Small intestine (tissue), 7 donors: ENCODE data around the gene MBD5. TPM values are rescaled to one million over a fixed set of nuclear protein-coding genes. Genes with fewer than 3 reads are reported as not detected.

ENCODE experiments used
- DNase-seq, 2 donors: peaks; one replicate each; pipeline versions ENCODE4 v3.0.0 to v3.0.0-alpha.2; 2013
- FAIRE-seq: peaks from 2 replicates; lab custom pipeline; 2012; peaks lifted over from hg19 to GRCh38; lab: Jason Lieb, UNC
- H3K27ac ChIP-seq, 3 donors: one replicate each; pipeline ENCODE4 v1.5.1; 2013; ENCODE audit warnings: low read length in 2 of 3, mild to moderate bottlenecking in 2 of 3, control low read depth in 1 of 3, inconsistent platforms in 1 of 3, low read depth in 1 of 3, moderate library complexity in 1 of 3
- H3K27me3 ChIP-seq, 3 donors: one replicate each; pipeline ENCODE4 v1.6.1; 2013; ENCODE audit warnings: low read length in 3 of 3, inconsistent platforms in 1 of 3; ENCODE audit not compliant: control insufficient read depth in 3 of 3, insufficient read depth in 3 of 3
- H3K36me3 ChIP-seq, 3 donors: one replicate each; pipeline ENCODE4 v1.6.1; 2013; ENCODE audit warnings: low read length in 3 of 3, inconsistent platforms in 1 of 3, low read depth in 1 of 3, mild to moderate bottlenecking in 1 of 3, moderate library complexity in 1 of 3; ENCODE audit not compliant: control insufficient read depth in 3 of 3, insufficient read depth in 2 of 3
- H3K4me1 ChIP-seq, 3 donors: one replicate each; pipeline ENCODE4 v1.6.1; 2013; ENCODE audit warnings: low read length in 2 of 3, inconsistent platforms in 1 of 3, low read depth in 1 of 3, mild to moderate bottlenecking in 1 of 3, moderate library complexity in 1 of 3; ENCODE audit not compliant: control insufficient read depth in 3 of 3, insufficient read depth in 2 of 3
- H3K4me3 ChIP-seq, 3 donors: one replicate each; pipeline ENCODE4 v1.5.1; 2013; ENCODE audit warnings: low read length in 3 of 3, control low read depth in 1 of 3, inconsistent platforms in 1 of 3, low read depth in 1 of 3, mild to moderate bottlenecking in 1 of 3, moderate library complexity in 1 of 3
- H3K9me3 ChIP-seq, 2 donors: one replicate each; pipeline ENCODE4 v1.6.1; 2013; ENCODE audit warnings: low read depth in 1 of 2, low read length in 1 of 2; ENCODE audit not compliant: control insufficient read depth in 2 of 2, insufficient read depth in 1 of 2
- WGBS, 3 donors: extraction: QIAGEN DNeasy Blood & Tissue Kit; methylation state at CpG; one replicate each; pipeline ENCODE4 v1.1.7; 2013; 5-methylcytosine and 5-hydroxymethylcytosine counted together
- polyA plus RNA-seq, 4 donors: library from polyadenylated mRNA; stranded (reverse) in 3 of 4; unstranded in 1 of 4; fragments of 200-250 nt in 3 of 4; fragments of 120-200 nt in 1 of 4; gene quantifications; one replicate each; pipeline versions ENCODE4 v1.2.1 to v1.2.3, GENCODE V29; 2013
- donor health status: healthy with polysubstance abuse.
- donor health status: control.
- donor health status: control.
- donor health status: Bipolar disorder and iron deficiency.
- donor health status: healthy.

Gene MBD5
- polyA plus RNA-seq, 4 donors = 2.7 to 19.2 (median 4.7) TPM

DNA sequence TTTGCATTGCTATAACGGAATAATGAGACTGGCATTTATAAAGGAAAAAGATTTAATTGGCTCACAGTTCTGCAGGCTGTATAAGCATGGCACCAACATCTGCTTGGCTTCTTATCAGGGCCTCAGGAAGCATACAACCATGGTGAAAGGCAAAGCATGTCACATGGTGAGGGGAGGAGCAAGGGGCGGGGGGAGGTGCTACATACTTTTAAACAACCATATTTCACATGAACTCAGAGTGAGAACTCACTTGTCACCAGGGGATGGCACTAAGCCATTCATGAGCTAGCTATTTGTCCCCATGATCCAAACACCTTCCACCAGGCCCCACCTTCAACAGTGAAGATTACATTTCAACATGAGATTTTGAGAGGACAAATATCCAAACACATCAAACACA lies 188.7 kb downstream of the MBD5 start:
- Histone ChIP-seq H3K4me3 (no peak overlapping the region), H3K36me3 (peaks cover 0 to 6% (median 0%) of the 10 kb centered on the region in 3 donors), H3K9me3 (no peaks in the 10 kb centered on the region), H3K4me1 (peaks cover 0 to 3% (median 0%) of the 10 kb centered on the region in 3 donors), H3K27ac (no peak overlapping the region), H3K27me3 (no peaks in the 10 kb centered on the region)
- DNase-seq = peak in 1 of 2 donors; percentile 10
- WGBS, 3 donors = 96 to 99% (median 97%) methylated on average over 2 of the region's 2 CpGs
- no peak for FAIRE-seq

DNA sequence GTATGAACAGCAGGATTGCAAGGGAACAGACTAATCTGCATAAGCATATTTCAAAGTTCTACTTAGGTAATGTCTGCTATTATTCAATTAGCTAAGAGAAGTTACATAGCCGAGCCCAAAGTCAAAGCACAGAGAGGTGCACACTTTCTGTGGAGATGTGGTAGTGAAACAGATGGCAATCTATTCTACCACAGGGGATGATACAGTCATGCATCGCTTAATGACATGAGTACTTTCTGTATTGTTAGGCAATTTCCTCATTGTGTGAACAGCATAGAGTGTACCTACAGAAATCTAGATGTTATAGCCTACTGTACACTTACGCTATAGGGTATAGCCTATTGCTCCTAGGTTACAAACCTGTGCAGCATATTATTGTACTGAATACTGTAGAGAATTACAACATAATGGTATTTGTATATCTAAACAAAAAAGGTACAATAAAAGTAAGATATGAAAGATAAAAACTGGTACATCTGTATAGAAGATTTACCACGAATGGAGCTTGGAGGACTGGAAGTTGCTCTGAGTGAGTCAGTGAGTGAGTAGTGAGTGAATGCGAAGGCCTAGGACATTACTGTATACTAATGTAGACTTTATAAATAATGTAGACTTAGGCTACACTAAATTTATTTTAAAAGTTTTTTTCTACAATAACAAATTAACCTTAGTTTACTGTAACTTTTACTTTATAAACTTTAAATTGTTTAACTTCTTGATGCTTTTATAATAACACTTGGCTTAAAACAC lies 197.6 kb downstream of the MBD5 start:
- no peaks in the 10 kb centered on the region for H3K27me3 ChIP-seq
- peak; percentile 51 for FAIRE-seq

DNA sequence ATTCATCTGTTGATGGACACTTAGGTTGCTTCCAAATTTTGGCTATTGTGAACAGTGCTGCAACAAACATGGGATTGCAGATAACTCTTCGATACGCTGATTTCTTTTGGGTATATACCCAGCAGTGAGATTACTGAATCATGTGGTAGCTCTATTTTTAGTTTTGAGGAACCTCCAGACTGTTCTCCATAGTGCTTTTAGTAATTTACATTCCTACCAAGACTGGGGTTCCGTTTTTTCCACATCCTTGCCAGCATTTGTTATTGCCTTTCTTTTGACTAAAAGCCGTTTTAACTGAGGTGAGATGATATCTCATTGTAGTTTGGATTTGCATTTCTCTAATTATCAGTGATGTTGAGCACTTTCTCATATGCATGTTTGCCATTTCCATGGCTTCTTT lies 200.3 kb downstream of the MBD5 start:
- WGBS, 3 donors = 94 to 96% (median 96%) methylated on average over 4 of the region's 4 CpGs
- Histone ChIP-seq H3K4me1 (no peaks in the 10 kb centered on the region), H3K27me3 (no peaks in the 10 kb centered on the region), H3K4me3 (no peak overlapping the region), H3K36me3 (peaks cover 0 to 2% (median 0%) of the 10 kb centered on the region in 3 donors), H3K9me3 (peaks cover 0 to 5% of the 10 kb centered on the region in 2 donors), H3K27ac (no peak overlapping the region)
- DNase-seq (no peak), FAIRE-seq (no peak)

More for the DNA sequence above, 197.6 kb downstream of the MBD5 start:
- H3K4me1 ChIP-seq = no peaks in the 10 kb centered on the region
- no peak overlapping the region for H3K4me3 ChIP-seq
- no peak for DNase-seq
- WGBS, 3 donors = 83 to 92% (median 92%) methylated on average over 5 of the region's 5 CpGs
- H3K36me3 ChIP-seq = peaks cover 0 to 2% (median 0%) of the 10 kb centered on the region in 3 donors
- no peaks in the 10 kb centered on the region for H3K9me3 ChIP-seq
- no peak overlapping the region for H3K27ac ChIP-seq

DNA sequence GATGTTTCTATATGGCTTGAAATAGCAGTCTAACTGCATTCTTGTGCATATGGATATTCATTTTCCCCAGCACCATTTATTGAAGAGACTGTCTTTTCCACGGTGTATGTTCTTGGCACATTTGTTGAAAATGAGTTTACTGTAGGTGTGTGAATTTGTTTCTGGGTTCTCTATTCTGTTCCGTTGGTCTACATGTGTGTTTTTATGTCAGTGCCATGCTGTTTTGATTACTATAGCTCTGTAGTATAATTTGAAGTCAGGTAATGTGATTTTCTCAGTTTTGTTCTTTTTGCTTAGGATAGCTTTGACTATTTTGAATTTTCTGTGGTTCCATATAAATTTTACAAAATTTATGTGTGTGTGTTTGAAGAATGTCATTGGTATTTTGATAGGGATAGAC lies 201.0 kb downstream of the MBD5 start:
- H3K9me3 ChIP-seq = peaks cover 0 to 5% of the 10 kb centered on the region in 2 donors
- no peak overlapping the region for H3K4me3 ChIP-seq
- no peaks in the 10 kb centered on the region for H3K27me3 ChIP-seq
- DNase-seq (no peak), FAIRE-seq (no peak)
- 95 to 97% (median 96%) methylated on average over 2 of the region's 2 CpGs for WGBS, 3 donors
- H3K36me3 ChIP-seq = peaks cover 0 to 2% (median 0%) of the 10 kb centered on the region in 3 donors
- H3K27ac ChIP-seq = no peak overlapping the region
- no peaks in the 10 kb centered on the region for H3K4me1 ChIP-seq

DNA sequence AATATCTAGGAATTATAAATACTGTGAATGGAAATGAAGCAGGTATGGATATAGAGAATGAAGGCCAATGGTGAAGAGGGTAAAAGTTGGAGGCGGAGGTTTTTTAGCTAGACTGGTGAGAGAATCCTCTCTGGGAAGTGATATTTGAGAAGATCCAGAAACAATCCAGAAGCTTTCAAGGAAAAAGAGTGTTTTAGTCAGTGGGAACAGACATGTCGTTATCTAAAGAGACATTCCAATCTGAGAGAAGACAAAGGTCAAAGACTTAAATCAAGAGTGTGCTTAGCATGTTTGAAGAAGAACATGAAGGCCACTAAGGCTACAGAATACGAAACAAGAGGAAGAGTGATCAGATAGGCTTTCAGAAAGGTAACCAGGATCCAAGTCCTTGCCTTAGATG lies 211.0 kb downstream of the MBD5 start:
- no peaks in the 10 kb centered on the region for H3K27me3 ChIP-seq
- H3K36me3 ChIP-seq = peaks cover 2 to 18% (median 5%) of the 10 kb centered on the region in 3 donors
- H3K9me3 ChIP-seq = peaks cover 0 to 28% of the 10 kb centered on the region in 2 donors
- FAIRE-seq = no peak
- 87 to 93% (median 87%) methylated on average over 3 of the region's 3 CpGs for WGBS, 3 donors
- no peak overlapping the region for H3K27ac ChIP-seq
- no peak for DNase-seq
- no peaks in the 10 kb centered on the region for H3K4me1 ChIP-seq
- no peak overlapping the region for H3K4me3 ChIP-seq

DNA sequence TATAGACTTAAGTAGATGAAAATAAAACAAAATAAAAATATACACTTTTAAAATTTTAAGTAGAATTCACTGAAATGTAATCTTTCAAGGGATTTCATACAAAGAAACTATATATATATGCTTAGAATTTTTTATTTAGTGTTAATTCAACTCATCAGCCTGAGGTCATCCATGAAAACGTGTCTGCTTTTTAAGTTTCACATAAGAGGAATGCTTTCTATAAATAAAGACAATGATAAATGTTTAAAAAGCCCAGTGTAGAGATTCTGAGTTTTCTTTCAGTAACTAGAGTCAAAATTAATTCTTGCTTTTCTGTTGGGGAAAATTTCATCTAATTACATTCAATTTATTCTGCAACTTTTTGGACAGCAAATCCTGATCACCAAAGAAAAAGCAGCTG lies 213.3 kb downstream of the MBD5 start:
- Histone ChIP-seq H3K27ac (no peak overlapping the region), H3K36me3 (peaks cover 4 to 22% (median 6%) of the 10 kb centered on the region in 3 donors), H3K4me1 (no peaks in the 10 kb centered on the region), H3K4me3 (no peak overlapping the region), H3K27me3 (no peaks in the 10 kb centered on the region), H3K9me3 (peaks cover 0 to 39% of the 10 kb centered on the region in 2 donors)
- no peak for FAIRE-seq
- DNase-seq = no peak
- WGBS, 3 donors = 65 to 96% (median 81%) methylated on average over 1 of the region's 1 CpG

DNA sequence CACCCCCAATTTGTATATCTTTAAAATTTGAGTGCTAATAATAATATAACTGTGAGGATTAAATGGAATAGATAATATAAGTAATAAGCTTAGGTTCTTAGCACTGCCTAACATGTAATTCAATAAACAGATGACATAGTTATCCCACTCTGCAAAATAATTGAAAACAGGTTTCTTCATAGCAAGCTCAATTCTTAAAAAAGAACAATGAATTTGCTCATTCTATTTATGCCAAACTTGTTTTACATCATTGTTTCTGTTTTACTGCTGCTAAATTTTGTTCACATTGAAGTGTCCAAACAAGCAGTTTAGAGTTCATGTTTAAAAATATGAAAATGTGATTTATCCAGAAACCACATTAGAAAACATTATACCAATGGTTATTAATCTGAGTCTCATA lies 217.0 kb downstream of the MBD5 start:
- Histone ChIP-seq H3K27me3 (no peaks in the 10 kb centered on the region), H3K36me3 (peaks cover 4 to 11% (median 6%) of the 10 kb centered on the region in 3 donors), H3K27ac (no peak overlapping the region), H3K4me1 (no peaks in the 10 kb centered on the region), H3K4me3 (no peak overlapping the region), H3K9me3 (peaks cover 0 to 29% of the 10 kb centered on the region in 2 donors)
- FAIRE-seq (peak; percentile 80), DNase-seq (no peak)

DNA sequence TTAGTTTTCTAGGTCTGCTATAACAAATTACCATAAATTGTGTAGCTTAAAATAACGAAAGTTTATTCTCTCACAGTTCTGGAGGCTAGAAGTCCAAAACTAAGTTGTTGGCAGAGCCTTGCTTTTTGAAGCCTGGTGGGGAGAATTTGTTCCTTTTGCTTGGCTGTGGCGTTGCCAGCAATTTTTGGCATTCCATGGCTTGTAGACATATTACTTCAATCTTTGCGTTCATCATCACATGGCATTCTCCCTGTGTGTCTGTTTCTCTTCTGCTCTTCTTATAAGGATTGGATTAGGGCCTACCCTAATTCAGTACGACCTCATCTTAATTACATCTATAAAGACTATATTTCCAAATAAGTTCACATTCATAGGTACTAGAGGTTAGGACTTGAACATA lies 217.7 kb downstream of the MBD5 start:
- Histone ChIP-seq H3K36me3 (peaks cover 4 to 11% (median 6%) of the 10 kb centered on the region in 3 donors), H3K27ac (no peak overlapping the region), H3K4me1 (no peaks in the 10 kb centered on the region), H3K9me3 (peaks cover 0 to 29% of the 10 kb centered on the region in 2 donors), H3K27me3 (no peaks in the 10 kb centered on the region), H3K4me3 (no peak overlapping the region)
- WGBS, 3 donors = 88 to 95% (median 88%) methylated on average over 4 of the region's 4 CpGs
- no peak for FAIRE-seq
- DNase-seq = no peak
